Activated naive CD4-positive, alpha-beta T cell treated with Interleukin-2 at 50 U/mL for 16 hours (primary cell): ENCODE results near the gene SERINC2.
"Not testable (repeated sequence)": the region's sequence is repeated elsewhere in the genome, so short reads cannot be mapped to it uniquely, and the experiment has no call there.

Source experiments
- DNase-seq: peaks from one replicate; pipeline ENCODE4 v3.0.0-alpha.2; 2020

The SERINC2 gene

DNA sequence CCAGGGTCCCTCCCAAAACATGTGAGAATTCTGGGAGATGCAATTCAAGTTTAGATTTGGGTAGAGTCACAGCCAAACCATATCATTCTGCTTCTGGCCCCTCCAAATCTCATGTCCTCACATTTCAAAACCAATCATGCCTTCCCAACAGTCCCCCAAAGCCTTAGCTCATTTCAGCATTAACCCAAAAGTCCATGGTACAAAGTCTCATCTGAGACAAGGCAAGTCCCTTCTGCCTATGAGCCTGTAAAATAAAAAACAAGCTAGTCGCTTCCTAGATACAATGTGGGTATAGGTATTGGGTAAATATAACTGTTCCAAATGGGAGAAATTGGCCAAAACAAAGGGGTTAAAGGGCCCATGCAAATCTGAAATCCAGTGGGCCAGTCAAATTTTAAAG, 59.7 kb downstream of the SERINC2 start:
- not testable (repeated sequence) for DNase-seq

- not testable (repeated sequence) for DNase-seq
Observed at GRCh38 chr1:31473508-31473907, 60.5 kb downstream of the SERINC2 start.

DNA sequence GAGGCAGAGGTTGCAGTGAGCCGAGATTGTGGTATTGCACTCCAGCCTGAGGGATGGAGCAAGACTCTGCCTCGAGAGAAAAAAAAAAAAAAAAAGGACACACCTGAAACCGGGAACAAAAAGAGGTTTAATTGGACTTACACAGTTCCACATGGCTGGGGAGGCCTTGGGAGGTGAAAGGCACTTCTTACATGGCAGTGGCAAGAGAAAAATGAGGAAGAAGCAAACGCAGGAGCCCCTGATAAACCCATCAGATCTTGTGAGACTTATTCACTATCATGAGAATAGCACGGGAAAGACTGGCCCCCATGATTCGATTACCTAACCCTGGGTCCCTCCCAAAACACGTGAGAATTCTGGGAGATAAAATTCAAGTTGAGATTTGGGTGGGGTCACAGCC, 61.6 kb downstream of the SERINC2 start:
- not testable (repeated sequence) for DNase-seq

DNA sequence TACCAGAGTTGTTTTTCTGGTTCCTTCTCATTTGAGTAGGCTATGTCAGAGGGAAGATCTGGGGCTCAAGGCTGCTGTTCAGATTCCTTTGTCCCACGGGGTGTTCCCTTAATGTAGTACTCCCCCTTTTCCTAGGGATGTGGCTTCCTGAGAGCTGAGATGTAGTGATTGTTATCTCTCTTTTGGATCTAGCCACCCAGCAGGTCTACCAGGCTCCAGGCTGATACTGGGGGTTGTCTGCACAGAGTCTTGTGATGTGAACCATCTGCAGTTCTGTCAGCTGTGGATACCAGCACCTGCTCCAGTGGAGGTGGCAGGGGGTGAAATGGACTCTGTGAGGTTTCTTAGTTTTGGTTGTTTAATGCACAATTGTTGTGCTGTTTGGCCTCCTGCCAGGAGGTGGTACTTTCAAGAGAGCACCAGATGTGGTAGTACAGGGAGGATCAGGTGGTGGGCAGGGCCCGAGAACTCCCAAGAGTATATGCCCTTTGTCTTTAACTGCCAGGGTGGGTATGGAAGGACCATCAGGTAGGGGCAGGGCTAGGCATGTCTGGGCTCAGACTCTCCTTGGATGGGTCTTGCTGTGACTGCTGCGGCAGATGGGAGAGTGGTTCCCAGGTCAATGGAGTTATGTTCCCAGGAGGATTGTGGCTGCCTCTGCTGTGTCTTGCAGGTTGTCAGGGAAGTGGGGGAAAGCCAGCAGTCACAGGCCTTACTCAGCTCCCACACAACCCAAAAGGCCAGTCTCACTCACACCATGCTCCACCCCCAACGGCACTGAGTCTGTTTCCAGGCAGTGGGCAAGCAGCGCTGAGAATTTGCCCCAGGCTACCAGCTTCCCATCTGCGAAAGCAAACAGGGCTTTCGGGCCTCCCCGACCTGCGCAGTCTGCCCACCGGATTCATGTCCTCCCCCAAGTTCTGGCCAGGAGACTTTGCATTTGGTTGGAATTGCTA, 64.2 kb downstream of the SERINC2 start:
- no peak for DNase-seq

DNA sequence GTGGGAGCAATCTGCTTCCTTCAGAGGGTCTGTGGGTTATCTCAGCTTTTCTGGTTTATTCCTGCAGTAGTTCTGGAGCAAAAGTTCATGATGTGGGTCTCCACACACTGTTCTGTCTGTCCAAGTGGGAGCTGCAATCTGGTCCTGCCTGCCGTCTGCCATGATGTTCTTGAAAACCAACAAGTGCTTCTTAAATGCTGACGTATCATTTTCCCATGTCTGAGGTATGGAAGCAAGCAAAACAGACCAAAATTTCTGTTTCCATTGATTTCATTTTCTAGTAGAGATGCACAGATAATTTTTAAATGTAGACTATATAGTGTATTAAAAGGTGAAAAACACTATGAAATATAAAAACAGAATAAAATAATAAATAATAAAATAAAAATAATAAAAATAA, 65.2 kb downstream of the SERINC2 start:
- no peak for DNase-seq

DNA sequence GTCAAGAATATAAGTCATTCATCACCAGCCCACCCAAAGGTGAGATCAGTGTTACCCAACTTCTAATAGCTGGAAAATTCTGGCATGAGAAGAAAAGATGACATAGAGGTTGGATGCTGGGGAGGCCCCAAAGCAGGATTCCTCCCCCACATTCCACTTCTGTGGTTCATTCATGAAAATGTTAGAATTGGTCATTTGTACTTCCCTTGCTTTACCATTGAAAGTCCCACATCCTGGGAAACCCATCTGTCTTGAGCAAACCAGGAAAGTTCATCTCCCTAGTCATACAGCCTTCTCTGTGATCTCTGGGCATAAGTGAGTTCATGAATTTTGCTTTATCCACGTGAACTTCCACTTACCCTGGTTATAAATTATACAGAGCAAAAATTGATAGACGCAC, 66.8 kb downstream of the SERINC2 start:
- no peak for DNase-seq

DNA sequence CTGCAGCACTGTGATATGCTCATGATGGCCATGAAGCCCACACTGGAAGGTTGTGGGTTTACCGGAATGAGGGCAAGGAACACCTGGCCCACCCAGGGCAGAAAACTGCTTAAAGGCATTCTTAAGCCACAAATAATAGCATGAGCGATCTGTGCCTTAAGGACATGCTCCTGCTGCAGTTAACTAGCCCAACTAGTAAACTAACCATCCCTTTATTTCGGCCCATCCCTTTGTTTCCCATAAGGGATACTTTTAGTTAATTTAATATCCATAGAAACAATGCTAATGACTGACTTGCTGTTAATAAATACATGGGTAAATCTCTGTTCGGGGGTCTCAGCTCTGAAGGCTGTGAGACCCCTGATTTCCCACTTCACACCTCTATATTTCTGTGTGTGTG, 67.4 kb downstream of the SERINC2 start:
- DNase-seq, result not testable (repeated sequence)

- DNase-seq, result no peak
Observed at GRCh38 chr1:31482482-31483011, 69.5 kb downstream of the SERINC2 start.

- DNase-seq, result no peak
Observed at GRCh38 chr1:31483012-31483946, 70.3 kb downstream of the SERINC2 start.
